Astrocyte of the spinal cord (primary cell): ENCODE measurements around the gene KHDRBS1.

Experiments used
- DNase-seq: peaks from one replicate; pipeline ENCODE4 v3.0.0; 2011; ENCODE audit warnings: low read depth, low spot score
- H3K4me3 ChIP-seq: 2 replicates; pipeline ENCODE4 v1.5.1; 2011; ENCODE audit warnings: low read depth, mild to moderate bottlenecking, low read length, moderate library complexity
- in situ Hi-C: cut with HindIII; loops from 2 replicates; pipeline ENCODE4 v1.10.0; 2017; ENCODE audit warnings: low sequenced_read_pairs
- TF ChIP-seq, protein P1 (sequence below): IDR thresholded peaks from 2 replicates; pipeline ENCODE4 v1.5.1; 2012; ENCODE audit warnings: low read depth, mild to moderate bottlenecking, low read length, inconsistent platforms

Gene KHDRBS1

DNA sequence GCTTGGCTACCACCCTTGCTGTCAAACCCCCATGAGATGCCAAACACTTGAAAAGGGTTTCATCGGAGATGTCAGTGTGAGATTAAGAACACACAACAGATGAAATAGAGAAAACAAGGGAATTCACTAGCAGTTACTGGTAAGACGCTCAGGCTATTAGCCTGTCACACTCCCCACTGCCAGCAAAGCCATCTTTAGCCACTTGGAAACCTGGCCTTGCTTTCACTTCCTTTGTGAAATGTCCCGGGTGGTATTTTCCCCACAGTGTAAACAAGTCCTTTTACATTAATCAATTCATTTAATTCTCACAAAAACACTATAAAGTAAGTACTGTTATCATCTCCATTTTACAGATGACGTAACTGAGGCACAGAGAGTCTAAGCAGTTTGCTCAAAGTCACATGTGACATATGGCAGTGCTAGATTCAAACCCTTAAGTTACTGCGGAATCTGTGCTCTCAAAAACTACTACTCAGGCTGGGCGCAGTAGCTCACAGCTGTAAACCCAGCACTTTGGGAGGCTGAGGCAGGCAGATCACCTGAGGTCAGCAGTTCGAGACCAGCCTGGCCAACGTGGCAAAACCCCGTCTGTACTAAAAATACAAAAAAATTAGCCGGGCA is 32.7 kb upstream of the KHDRBS1 start:
- in situ Hi-C loops: no loop called here
- TF ChIP-seq, protein P1, sequence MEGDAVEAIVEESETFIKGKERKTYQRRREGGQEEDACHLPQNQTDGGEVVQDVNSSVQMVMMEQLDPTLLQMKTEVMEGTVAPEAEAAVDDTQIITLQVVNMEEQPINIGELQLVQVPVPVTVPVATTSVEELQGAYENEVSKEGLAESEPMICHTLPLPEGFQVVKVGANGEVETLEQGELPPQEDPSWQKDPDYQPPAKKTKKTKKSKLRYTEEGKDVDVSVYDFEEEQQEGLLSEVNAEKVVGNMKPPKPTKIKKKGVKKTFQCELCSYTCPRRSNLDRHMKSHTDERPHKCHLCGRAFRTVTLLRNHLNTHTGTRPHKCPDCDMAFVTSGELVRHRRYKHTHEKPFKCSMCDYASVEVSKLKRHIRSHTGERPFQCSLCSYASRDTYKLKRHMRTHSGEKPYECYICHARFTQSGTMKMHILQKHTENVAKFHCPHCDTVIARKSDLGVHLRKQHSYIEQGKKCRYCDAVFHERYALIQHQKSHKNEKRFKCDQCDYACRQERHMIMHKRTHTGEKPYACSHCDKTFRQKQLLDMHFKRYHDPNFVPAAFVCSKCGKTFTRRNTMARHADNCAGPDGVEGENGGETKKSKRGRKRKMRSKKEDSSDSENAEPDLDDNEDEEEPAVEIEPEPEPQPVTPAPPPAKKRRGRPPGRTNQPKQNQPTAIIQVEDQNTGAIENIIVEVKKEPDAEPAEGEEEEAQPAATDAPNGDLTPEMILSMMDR: no peak
- DNase-seq: no peak
- no peak overlapping the region for H3K4me3 ChIP-seq

DNA sequence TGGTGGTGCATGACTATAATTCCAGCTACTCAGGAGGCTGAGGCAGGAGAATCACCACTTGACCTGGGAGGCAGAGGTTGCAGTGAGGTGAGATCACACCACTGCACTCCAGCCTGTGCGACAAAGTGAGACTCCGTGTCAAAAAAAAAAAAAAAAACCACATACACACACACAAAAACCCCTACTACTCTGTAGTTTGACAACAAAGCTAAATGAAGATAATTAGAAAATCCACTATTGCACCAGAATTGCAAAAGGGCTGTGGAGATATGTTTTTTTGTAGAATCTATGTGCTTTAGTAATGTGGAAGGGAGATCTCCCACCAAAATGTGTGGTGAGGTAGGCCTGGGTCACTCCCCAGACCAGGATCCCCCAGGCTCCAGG is 32.2 kb upstream of the KHDRBS1 start:
- TF ChIP-seq, protein P1: no peak
- no peak overlapping the region for H3K4me3 ChIP-seq
- no peak for DNase-seq
- in situ Hi-C loops: no loop called here

GRCh38 chr1:31981972-31982371 is 31.7 kb upstream of the KHDRBS1 start:
- TF ChIP-seq, protein P1: no peak
- in situ Hi-C loops: no loop called here
- DNase-seq: no peak
- H3K4me3 ChIP-seq: no peak overlapping the region

GRCh38 chr1:31984419-31985347 is 29.0 kb upstream of the KHDRBS1 start:
- peak; percentile 57 for DNase-seq
- in situ Hi-C loops: no loop called here
- TF ChIP-seq, protein P1: no peak
- no peak overlapping the region for H3K4me3 ChIP-seq

DNA sequence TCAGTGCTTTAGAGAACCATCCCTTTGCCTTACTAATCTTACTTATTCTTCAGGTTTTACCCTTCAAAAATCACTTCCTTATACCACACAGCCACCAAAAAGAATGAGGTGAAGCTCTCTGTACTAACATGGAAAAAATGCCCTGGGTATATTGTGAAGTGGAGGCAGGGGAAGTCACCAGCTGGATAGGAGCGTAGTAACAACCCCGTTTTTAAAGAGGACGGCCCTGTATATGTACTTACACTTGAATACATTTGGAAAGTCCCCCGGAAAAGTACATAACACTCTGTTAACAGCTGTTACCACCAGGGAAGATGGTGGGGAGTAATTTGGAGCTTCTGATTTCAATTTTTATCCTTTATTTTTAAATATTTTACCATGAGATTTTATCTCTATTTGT is 28.2 kb upstream of the KHDRBS1 start:
- TF ChIP-seq, protein P1: no peak
- DNase-seq: no peak
- no peak overlapping the region for H3K4me3 ChIP-seq
- in situ Hi-C loops: no loop called here

- in situ Hi-C loops: no loop called here
- no peak overlapping the region for H3K4me3 ChIP-seq
- TF ChIP-seq, protein P1: no peak
- peak; percentile 30 for DNase-seq
Measured at GRCh38 chr1:31987135-31987619, 26.5 kb upstream of the KHDRBS1 start.
